Placental epithelial cell (primary cell): ENCODE data around the gene ENPP3. TPM values are rescaled to one million over a fixed set of nuclear protein-coding genes. Genes with fewer than 3 reads are reported as not detected.

ENCODE experiments used
- small RNA-seq: library from RNA; depleted of rRNA; stranded (forward); fragments of <200 nt; gene quantifications from one replicate; pipeline ENCODE3, GENCODE V24; 2012
- total RNA-seq: library from RNA; depleted of rRNA; stranded (reverse); fragments of >200 nt; gene quantifications from 2 replicates; pipeline ENCODE4 v1.2.3, GENCODE V29; 2012

Gene ENPP3
- total RNA-seq: 0.11 TPM in 1 of 2 replicates, not detected in the other

DNA sequence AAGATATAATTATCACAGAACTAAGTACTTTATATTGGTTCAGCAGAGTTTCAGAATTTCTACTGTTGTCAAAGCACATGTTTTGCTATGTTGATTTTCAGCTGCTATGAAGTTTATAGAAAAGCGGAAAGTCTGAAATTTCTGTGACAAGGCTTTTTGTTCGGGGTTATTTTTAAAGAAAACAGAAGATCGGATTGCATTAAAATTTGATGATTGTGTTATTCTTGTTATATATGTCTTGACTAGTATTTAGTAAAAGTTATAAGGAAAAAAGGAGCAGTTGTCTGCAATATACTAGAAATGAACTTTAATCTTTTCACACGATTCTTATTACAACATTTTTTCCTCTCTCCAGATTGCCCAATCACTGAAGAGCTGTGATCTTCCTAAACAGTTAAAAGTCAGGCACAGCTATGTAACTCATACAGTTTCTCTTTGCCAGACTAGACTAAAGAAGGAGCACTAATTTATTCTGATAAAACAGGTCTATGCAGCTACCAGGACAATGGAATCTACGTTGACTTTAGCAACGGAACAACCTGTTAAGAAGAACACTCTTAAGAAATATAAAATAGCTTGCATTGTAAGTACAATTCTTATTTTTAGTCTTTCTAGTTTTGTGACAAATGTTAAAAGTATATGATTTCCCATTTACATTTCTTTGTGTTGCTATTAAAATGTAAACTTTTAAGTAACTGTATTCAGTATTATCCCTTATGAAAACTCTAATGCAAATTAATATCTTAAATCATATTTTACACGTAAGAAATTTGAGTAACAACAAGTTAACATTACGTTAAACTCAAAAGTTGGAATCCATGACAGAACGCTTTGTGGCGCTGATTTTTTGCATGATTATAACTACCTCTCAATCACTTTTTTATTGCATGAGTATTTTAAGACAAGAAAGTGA lies at the start of gene ENPP3:
Gene ENPP3 (plus strand): TSS at position 423 of the 913 bp plus-strand sequence. CDS start 83 bp downstream, at position 506.

DNA sequence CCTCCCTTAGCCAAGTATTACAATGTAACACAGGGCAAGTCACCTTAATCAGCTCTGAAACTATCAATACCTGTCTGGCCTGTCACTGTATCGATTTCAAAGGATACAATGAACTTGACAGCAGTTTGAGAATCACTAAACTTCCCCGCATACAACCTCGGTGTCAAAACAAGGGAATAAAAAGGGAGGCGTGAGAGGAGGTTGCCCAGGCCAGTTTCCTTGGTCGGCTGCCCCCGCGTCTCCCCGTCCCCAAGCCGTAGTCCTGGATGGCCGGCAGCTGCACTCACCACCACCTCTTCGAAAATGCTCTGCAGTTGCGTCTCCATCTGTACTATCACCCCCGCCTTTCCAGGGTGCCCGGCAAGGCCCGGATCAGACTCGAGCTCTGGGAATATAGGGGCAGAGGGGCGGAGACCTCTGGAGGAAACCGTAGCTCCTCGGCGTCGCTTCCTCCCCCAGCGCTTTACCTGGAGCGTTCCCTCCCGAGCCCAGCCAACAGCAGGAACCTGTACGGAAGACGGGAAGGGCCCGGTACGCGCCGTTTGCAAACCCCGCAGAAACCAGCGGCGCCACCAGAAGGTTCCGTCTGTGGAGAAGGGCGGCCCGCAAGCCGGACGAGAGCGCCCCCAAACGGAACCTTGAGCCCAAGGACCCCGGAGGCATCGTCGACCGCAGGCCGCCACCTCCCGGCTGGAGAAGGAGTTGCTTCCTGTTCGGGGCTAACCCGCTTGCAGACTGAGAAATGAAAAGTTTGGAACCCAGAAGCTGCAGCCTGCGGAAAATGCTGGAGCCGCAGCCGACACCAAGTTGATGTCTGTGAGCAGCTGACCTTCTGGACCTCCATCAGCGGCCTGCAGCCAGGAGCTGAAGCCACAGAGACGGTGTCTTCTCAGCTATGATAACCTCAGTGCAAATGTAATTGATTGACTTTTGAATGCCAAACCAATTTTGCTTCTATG lies 9.1 kb upstream of the ENPP3 start, which contains the start of gene MED23:
Gene MED23 (minus strand): TSS at position 519 of the 959 bp plus-strand sequence. CDS start 193 bp downstream, at position 326.

DNA sequence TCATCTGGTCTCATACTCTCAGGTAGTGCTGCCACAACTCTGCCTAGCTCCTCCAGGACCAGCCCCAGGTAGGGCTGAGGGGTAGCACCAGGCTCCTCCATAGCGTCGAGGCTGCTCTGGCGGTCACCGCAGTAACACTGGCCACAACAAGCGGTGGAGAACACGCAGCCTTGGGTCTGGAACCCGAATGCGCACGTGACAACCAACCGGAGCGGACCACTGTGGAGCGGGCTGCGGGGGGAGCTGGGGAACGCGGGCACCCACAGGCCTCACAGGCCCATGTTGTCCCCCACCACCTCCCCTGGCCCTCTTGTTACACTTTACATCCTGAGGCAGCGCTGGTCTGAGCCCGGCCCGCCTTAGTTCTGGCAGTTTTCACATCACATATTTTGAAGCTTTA lies 73.8 kb downstream of the ENPP3 start, which contains the start of gene CTAGE9:
Gene CTAGE9 (minus strand): TSS at position 101 of the 400 bp plus-strand sequence. CDS start 0 bp downstream, at position 101.

Small RNA genes lying within 50 kb of the gene (small RNA-seq; reads per million reads assigned to genes)
- gene MIR548H5: not detected
- not detected for gene RNU4-18P

Other genes with a start within 250 kb of the ENPP3 start
- gene ARG1, start 64.1 kb upstream of the ENPP3 start, total RNA-seq: not detected in 2 replicates
- gene MED23, start 9.1 kb upstream of the ENPP3 start, total RNA-seq: 39.7 and 48.2 TPM in 2 replicates
- gene OR2A4, start 64.1 kb downstream of the ENPP3 start, total RNA-seq: 0.39 TPM in 1 of 2 replicates, not detected in the other
- 0.11 TPM in 1 of 2 replicates, not detected in the other for gene CTAGE9, start 73.7 kb downstream of the ENPP3 start, total RNA-seq
- gene ENPP1, start 170.7 kb downstream of the ENPP3 start, total RNA-seq: 339 and 481 TPM in 2 replicates